Hematopoietic multipotent progenitor cell treated with erythropoietin and hydrocortisone succinate and interleukin-3 and kit ligand, for 8 days (in vitro differentiated cells): ENCODE measurements around the gene ULBP1.
"Not testable (repeated sequence)": the region's sequence is repeated elsewhere in the genome, so short reads cannot be mapped to it uniquely, and the experiment has no call there.

Experiments used
- DNase-seq: peaks from one replicate; pipeline ENCODE4 v3.0.0-alpha.2; 2015

The ULBP1 gene

DNA sequence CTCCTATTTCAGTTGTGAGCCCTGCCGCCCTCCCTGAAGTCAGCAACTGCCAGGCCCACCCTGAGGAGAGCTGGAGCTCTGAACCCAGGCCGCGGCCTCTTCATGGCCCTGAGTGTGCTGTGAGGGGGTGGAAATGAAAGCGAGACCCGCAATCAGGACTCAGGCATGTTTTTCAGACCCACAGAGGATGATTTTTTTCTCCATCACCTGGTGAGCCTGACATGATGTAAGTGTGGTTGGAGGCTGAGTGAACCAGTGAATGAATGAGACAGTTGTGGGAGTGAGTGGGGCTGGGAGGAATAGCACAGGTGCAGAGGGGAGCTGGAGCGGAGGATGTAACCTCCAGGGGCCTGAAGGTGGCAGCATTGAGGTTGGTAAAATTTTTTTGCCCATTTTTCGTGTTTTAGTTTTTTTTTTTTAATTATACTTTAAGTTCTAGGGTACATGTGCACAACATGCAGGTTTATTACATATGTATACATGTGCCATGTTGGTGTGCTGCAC, 43.3 kb downstream of the ULBP1 start:
- DNase-seq = peak; percentile 18

DNA sequence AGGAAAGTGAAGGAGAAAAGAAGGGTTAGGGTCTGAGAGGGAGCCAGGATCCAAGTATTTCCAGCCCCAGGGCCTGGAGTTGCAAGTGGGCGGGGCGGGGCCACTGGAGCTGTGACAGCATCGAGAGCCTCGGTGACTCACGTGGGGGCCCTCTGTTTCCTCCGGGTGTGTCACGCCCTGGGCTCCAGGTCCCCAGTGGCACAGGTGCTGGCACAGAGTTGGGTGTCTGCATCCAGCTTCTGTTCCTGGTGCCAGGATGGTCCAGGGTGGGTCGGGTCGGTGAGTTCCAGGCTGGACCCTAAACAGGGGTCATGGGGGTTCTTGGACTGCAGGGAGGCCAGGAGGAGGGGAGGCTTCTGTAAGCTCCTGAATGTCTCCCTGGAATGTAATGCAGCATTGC, 44.8 kb downstream of the ULBP1 start:
- no peak for DNase-seq

DNA sequence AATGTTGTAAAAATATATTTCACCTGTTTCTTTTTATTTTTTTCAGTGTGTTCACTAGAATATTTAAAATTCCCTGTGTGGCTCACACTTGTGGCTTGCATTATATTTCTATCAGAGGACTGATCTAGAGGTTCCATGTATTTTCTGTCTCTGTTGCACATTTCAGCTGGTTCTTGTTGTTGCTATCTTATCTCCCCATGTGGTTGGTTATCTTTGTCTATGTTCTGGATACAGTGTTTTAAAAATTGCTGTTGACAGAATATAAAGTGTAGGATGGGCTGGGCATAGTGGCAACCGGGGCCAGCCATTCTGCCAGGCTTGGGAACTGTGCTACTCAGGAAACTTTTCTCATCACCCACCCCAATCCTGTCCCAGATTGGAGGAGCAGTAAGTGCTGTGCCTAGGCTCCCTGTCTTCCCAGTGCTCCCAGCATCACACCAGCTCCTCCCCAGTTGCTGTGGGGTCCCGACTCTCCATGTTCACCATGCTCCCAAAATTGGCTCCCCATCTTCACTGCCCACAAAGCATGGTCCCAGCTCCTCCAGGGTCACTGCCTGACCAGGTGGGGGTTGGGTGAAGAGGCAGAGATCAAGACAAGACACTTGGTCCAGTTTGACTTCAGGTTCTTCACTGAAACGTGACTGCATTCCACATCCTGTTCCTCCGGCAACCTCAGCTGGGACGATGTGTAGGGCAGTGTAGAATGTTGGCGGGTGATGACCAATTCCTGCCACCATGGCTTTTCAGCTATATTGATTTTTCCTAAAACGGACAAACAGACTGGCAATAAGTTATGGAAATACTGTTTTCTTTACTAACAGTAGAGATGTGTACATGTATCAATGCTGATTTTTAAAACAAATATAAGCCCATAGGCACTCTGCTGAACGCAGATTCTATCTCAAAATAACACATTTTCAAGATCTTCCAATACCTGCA, 49.4 kb downstream of the ULBP1 start:
- DNase-seq = peak; percentile 25

DNA sequence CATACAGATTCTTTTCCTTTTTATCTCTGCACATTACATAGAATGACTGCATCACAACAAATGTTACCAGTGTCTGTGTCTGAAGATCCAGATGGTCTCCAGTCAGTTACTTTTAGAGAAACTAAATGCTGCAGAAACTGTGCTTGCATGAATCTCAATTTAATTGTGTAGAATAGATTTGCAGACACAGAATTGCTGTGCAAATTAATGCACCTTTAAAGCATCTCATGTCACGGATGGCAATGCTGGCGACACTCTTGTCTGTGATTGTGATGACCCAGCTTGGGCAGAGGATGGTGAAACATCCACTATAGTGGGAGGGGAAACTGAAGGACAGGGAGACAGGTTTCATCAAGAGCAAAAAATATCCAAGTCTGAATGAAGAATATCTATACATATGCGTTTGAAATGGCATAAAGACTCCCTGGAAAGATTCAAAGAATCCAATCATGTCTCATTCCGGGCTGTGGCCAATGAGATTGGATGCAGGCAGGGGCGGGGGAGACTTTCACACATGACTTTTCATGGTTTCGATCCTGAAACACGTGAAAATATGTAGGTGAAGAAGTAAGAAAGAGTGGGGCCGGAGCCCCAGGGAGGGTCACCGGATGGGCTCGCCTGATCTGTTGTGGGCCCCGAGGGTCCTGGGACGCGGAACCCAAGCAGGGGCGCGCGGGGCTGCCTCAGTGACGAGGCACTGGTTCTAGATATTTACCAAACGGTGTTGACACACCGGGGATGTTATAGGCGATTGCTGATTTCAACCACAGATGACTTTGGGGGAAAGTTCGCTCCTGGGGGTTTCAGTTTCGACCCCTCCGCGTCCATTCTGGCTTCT, 50.3 kb downstream of the ULBP1 start:
- not testable (repeated sequence) for DNase-seq

DNA sequence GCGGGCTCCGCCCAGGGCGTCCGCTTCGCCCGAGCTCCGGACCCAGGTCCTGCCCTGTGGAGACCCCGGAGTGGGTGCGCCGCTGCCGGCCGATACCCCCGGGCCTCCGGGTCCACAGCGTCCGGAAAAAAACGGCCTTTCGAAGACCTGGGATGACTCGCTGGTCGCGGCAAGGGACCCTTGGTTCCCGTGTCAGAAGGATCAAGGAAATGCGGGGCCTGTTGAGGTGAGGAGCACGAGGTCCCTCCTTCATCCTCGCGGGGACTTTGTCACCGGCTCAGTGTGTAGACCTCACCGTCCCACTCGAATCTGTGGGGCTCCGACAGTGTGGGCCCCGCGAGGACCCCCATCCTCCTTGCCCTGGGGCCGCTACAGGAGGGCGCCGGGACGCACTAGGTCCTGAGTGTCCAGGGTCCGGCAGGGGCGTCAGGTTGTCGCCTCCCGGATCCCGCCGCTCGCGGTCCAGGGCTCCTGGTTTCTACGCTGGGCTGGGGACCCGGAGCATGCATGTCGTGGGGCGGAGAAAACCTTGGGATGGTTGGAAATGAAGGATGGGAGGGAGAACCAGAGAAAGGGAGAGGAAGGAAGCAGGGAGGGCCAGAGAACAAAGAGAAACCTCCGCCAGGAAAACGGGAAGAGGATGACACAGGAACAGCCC, 51.0 kb downstream of the ULBP1 start:
- DNase-seq = not testable (repeated sequence)

DNA sequence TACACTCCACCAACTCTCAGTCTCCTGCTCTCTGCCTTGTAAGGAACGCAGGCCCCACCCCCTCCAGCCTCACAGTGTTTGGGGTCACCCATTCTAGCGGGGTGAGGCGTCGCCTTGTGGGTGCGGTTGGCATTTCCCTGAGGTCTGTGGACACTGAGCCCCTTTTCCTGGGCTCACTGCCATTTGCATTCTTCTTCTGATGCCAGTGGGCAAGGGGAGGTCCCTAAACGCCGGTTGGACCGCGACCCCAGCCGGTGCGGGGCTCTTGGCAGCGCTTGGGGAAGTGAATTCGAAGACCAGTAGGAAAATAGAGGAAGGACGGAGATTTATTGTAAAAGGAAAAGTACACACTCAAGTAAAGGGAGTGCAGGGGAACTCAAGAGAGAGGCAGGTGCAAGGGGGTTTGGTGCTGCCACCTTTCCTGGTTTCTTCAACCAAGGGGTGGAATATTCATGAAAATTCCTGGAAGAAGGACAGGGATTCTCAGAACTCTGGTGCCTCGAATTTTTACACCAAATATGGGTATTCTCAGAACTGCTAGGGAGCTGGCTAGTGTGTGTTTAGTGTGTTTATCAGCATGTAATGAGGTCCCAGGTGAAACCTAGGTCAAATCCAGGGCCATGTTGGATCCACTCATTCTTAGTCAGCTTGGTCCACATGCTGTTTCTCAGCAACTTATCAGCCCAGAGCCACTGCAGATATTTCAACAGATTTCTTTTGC, 51.7 kb downstream of the ULBP1 start:
- DNase-seq = peak; percentile 4

DNA sequence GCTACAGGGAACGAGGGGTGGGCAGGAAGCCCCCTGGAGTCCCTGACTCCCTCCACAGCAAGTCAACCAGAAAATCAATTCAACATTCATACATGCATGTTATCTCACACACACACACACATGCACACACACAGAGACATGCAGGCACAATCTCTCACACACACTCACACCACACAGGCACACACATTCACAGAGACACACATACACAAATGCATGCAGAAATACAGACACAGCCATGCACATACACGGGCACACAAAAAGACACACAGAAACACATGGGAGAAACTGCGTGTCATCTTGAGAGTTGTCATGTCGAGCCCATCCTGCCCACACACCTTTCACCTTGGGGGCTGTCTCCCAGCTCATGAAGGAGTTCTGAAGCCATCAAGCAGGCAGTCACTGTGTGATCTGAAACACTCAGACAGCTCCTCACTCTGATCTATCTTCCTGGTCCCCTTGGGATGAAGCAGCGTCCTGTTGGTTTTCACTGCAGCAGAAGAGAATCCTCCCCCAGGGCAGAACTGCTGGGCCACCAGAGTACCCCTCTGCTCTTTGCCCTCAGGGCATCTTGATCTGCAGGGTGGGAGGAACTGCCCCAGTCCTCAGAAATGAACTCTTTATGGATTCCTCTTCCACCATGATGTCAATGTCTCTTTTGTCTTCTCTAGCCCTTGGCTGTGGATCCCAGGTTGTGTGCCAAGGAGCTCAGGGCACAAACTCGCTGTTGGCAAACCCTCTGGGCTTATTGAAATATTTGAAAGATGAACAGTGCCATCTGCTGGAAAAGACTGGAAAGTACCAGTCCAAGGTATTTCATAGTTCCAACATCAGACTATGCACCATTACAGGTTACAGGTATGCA, 52.8 kb downstream of the ULBP1 start:
- DNase-seq = peak; percentile 78

DNA sequence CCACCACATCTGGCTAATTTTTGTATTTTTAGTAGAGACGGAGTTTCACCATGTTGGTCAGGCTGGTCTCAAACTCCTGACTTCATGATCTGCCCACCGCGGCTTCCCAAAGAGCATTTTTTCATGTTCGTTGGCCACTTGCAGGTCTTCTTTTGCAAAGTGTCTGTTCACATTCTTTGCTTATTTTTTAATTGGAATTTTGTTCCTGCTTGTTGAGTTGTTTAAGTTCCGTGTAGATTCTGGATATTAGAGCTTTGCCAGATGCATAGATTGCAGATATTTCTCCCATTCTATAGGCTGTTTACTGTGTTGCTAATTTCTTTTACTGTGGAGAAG, 53.4 kb downstream of the ULBP1 start:
- not testable (repeated sequence) for DNase-seq

DNA sequence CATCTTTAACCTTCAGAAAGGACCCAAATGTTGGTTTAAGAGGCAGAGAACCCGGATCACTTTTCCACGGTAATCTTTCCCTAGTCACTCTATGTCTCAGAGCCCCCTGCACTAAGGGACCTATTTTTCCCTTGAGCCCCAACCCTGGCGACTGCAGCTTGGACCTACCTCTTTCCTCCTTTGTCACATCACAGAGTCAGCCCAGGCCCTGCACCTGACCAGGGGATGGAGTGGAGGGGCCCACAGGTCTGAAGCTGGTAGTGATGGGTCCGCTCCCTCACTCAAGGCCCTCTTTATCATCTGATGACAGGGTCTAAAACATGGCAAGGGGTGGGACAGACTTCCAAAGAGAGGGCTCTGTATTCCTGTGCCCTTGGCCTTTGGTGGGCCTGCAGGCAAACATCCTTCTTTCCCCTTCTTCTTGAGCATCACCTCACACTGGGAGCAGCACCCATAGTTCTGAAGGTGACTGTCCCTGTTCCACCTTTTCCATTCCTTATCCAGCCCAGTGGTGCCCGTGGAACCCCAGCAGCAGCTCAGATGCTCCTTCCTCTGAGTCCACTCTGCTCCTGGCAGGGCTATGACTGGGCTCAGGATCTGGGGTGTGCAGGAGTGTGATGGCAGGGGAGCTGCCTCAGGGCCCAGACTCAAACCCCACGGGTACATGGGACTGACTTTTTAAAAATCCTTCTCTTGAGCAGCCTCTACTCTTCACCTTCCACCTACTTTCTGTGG, 55.3 kb downstream of the ULBP1 start:
- no peak for DNase-seq

DNA sequence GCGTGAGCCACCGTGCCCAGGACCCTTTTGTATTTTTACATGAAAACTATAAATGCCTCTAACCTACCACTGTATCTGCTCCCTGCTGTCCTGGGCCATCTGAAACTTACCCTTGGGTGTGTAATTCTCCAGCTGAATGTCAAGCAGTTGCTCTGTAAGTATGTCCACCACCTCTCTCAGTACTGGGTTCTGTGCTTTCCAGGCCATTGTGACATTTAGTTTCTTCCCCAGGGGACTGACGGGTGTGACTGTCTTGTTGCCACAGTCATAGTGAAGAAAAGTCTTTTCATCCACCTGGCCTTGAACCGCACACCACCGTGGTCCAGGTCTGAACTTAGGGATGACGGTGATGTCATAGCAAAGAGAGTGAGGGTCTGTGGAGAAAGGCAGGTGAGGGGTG, 58.1 kb downstream of the ULBP1 start:
- DNase-seq = not testable (repeated sequence)
